Globus pallidus (tissue), 1 donor: ENCODE measurements around the gene TMEM269.
A peak's percentile ranks its signal among the peaks of the same experiment; 100 is the strongest.
"Not testable (repeated sequence)": the region's sequence is repeated elsewhere in the genome, so short reads cannot be mapped to it uniquely, and the experiment has no call there.

ENCODE experiments used
- DNase-seq: peaks from one replicate; pipeline ENCODE4 v3.0.0-alpha.2; 2015; ENCODE audit warnings: low spot score

TMEM269 gene

GRCh38 chr1:42748461-42749410 lies 36.1 kb upstream of the TMEM269 start:
- no peak for DNase-seq

- no peak for DNase-seq
These were observed 34.8 kb upstream of the TMEM269 start for GRCh38 chr1:42750041-42750440.

- not testable (repeated sequence) for DNase-seq
These were observed 33.2 kb upstream of the TMEM269 start for GRCh38 chr1:42751511-42752070.

- no peak for DNase-seq
These were observed 32.5 kb upstream of the TMEM269 start for GRCh38 chr1:42752284-42752683.

- no peak for DNase-seq
These were observed 31.7 kb upstream of the TMEM269 start for GRCh38 chr1:42753070-42753469.

DNA sequence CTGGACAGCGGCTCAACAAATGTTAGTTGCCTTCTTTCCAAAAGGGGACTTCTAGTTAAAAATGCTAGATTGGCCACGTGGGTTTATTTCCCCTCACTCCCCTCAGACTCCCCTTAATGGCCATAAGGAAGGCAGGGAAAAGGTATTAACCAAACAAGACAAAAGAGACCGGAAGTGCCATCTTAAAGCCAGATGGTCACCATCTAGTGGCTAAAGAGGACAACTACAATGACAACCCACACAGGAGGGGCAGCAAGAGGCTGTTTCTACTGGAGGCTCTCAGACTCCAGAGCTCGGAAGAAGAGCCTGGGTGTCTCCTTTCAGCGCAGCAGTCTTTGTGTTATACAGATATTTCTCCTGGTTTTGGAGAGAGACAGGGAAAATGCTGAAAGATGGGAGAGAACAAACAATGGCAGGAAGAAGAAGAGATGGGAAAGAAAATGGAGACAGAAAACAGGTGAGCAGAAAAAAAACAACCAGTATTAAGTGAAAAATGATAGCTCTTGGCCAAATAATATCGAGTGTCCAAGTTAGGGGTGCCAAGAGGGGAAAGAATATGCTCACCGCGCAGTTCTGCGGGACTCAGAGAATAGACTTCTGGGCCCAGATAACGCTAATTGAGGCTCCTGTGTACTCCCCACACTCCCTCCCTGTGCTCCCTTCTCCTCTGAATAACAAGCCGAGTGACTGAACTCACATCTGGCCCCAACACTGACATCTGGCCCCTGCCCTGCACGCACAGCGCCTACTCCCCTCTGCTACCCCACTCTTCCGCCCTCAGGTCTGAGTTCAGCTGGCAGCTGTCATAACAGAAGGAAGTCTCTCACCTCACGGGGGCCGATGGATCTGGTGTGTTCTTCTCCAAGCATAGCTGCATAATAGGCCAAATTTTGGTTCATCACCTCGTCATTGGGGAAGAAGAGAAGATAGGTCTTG lies 27.6 kb upstream of the TMEM269 start:
- peak; percentile 30 for DNase-seq

- no peak for DNase-seq
These were observed 26.9 kb upstream of the TMEM269 start for GRCh38 chr1:42757892-42758275.

DNA sequence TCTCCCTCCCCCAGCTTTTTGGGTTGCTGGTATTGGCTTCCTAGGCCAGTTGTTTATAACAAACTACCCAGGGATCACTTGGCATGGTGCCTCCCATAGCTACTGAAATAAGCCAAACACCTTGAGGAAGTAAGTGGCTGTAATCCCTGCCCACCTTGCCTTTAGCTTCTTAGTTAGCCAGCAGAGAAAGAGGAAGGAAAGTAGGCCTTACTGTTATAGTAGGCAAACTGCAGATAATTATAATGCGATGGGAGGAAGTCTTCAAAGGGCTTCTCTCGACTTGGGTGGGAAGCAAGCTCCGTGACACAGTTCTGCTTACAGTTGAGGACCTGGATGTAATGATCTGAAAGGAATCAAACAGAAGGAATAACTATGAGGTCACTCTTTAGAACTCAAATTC lies 26.1 kb upstream of the TMEM269 start:
- no peak for DNase-seq

DNA sequence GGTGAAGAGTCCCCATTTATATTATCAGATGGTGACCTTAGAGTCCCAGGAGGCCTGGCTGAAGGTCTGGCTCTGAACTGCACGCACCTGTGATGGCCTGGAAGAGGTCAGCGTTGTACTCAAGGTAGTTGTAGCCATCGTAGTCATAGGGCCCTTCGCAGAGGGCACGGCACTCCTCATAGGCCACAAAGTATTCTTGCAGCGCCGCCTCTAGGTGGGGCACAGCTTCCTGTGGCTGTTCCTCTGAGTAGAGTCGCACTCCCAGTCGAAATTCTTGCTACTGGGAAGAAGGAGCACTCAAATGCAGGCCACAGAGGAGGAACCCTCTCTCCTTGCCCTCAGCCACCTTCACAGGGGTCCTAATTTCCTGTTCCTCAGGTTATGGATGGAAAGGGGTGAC lies 25.7 kb upstream of the TMEM269 start:
- no peak for DNase-seq

DNA sequence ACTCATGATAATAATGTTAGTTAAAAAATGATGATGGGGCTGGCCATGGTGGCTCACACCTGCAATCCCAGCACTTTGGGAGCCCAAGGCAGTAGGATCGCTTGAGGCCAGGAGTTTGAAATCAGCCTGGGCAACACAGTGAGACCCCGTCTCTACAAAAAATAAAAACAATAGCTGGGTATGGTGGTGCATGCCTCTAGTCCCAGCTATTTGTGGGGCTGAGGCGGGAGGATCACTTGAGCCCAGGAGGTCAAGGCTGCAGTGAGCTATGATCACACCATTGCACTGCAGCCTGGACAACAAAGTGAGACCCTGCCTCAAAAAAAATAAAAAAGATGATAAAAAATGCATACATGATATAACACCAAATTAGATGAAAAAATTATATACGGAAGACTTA lies 23.2 kb upstream of the TMEM269 start:
- no peak for DNase-seq

DNA sequence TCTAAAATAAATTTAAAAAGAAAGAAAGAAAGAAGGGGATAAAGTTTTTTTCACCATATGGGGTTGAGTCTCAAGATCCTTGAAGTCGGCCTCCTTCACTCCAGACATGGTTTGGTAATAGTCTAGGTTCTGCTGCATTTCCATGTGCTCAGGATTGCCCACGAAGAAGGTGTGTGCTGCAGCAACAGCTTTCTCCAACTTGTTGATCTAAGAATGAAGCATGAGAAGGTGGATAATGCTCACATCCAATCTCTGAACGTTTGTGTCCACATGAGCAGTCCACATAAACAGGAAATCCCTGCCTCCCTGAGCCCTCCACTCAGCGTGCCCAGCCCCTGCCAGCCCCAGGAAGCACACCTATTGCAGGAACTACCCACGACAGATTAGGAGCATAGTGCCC lies 22.5 kb upstream of the TMEM269 start:
- DNase-seq, result no peak

DNA sequence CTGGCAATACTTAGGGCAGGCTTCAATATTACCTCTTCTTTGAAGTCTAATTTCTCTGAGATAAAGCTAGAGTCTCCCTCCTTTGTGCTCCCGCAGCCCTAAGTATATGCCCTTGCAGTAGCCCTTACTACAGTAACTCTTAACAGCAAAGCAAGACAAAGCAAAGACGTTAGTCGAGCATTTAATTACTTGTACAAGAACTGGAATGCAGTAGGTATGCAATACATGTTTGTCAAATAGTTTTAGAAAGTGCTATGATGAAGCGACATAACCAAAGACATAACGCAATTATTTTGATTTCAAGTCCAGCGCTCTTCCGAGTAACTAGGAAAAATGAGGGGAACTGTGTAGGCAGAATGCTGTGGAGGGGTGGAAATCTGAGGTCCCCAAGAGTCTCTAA lies 19.5 kb upstream of the TMEM269 start:
- no peak for DNase-seq

DNA sequence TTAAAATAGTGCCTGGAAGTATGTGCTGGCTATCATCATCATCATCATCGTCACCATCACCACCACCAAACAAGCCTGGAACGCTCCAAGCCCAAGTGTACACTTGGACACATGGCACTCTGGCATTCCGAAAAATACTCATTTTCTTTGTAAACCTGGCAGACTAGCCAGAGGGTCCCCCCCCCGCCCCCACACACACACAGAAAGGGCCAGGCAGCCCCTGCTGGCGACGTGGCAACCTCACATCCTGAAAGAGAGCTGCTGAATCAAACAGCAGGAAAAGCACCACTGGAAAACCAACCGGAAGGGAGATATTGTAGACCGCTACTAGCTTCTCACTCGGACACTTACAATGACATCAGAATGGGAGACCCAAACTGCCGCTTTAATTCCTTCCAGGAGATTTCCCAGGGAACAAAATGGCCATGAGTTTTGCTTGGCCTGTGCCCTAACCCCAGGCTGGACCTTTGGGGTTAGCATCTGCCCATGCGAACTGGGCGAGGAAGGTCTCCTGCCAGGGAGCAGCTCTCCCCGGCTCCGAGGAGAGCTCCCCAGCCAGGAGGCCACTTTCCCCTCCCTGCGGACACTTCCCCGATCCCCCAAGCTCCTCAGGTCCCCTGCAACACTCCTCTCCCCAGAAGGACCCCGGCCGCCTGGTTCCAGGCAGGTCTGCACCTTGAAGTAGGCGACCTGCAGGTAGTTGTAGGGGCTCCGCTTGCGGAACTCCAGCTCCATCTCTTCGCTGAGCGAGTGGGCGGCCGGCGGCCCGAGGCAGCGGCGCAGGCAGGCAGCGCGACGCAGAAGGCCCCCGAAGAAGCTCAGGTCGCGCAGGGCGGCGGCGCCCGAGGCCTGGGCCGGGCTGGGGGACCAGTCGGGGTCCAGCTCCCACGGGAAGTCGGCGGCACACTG lies 18.7 kb upstream of the TMEM269 start:
- DNase-seq, result peak; percentile 36

- peak; percentile 100 for DNase-seq
These were observed 17.9 kb upstream of the TMEM269 start, which contains the start of the genes C1orf50 and P3H1 for GRCh38 chr1:42766741-42767509. Gene C1orf50, plus strand, starts transcription at chr1:42767249. Its CDS starts 63 bp downstream, at chr1:42767312. Gene P3H1, minus strand, starts transcription at chr1:42767028. Its CDS starts 57 bp downstream, at chr1:42766971.

GRCh38 chr1:42767510-42768000 lies 17.2 kb upstream of the TMEM269 start:
- DNase-seq, result no peak

DNA sequence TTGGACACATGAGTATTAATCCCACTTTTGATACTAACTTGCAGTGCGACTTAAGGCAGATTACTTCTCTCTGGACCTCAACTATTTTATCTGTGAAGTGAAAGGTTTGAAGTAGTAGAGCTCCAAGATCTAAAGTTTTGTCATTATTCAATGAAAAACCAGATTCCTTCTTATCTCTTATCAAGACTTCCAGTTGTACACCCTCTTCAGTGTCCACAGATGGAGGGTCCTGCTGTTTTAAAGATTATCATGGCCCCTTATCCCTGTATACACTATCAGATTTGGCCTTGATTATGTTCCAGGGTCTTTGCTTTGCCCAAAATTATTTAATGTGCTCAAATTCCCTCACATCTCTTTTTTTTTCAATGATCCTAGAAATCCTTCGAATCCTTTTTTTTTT lies 16.6 kb upstream of the TMEM269 start:
- DNase-seq, result no peak

DNA sequence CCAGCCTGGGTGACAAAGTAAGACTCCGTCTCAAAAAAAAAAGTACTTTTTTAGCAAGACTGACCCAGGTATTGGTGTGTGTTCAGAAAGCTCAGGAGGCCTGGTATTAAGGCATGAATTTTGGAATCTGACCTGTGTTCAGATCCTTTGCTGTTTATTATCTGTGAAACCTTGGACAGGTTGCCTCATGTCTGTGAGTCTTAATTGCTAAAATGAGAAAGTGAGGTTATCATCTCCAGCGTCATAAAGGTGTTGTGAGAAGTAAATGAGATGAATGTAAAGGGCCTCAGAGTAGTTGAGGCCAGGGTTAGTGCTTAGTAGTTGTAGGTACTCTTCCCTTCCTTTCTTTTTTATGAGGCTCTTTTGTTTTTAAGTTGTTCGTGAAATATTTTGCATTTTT lies 15.0 kb upstream of the TMEM269 start:
- DNase-seq, result no peak

DNA sequence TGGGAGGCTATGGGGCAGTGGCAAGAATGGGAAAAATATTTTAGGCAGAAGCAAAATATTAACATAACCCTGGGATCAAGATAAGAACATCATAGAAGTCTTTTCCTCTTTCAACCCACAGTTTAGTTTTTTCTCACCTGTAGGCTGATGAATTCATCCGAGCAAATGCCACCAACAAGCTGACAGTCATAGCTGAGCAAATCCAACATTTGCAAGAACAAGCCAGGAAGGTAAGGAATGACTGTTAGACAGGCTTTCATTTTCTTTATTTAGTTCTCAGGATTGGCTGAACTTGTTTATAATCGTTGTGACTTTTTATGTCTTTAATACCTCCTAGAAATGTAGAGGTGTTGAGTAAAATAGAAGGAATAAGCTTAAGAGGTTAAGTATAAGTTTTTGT lies 11.4 kb upstream of the TMEM269 start:
- DNase-seq, result no peak

- DNase-seq, result no peak
These were observed 9.8 kb upstream of the TMEM269 start for GRCh38 chr1:42774928-42775526.

DNA sequence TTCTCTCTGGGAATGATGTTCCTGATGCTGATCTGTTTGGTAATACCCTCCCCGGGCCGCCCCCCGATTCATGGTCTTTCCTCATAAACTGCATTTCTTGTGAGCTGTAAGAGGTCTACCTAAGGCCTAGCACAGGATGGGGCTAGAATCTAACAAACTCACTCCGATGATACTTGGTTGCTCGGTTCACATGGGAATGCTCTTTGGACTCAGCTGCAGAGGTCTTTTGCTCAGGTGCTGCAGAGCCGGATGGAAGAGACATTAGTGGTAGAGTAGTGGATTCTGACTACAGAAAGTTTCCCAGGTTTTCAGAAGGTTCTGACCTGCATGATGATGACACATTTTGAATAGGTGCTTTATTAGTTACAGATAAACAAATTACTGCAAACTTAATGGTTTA lies 8.3 kb upstream of the TMEM269 start:
- no peak for DNase-seq
